Measurements from ENCODE around the gene TINCR. TPM values are rescaled to one million over a fixed set of nuclear protein-coding genes. Genes with fewer than 3 reads are reported as not detected.

Gene TINCR
- total and polyA plus RNA-seq, 9 donors: 0.11 to 3.4 (median 0.35) TPM

- no peaks in the 10 kb centered on the region for H3K4me1 ChIP-seq (ENCODE audit: insufficient read depth)
- no peak for TF ChIP-seq POLR2A (IDR thresholded peaks at IDR 0.05)
- TF ChIP-seq CTCF (IDR thresholded peaks at IDR 0.05): no peak
- TF ChIP-seq EP300 (IDR thresholded peaks at IDR 0.05): no peak
- DNase-seq: no peak
- no peaks in the 10 kb centered on the region for H3K36me3 ChIP-seq
- H3K4me3 ChIP-seq: no peak overlapping the region
- 66 to 72% (median 71%) methylated on average over 5 of the region's 5 CpGs for WGBS, 3 donors
- H3K27ac ChIP-seq: no peak overlapping the region
- intact Hi-C loops (cut with DNase I): no loop called here
- no peaks in the 10 kb centered on the region for H3K9me3 ChIP-seq
- no peaks in the 10 kb centered on the region for H3K27me3 ChIP-seq
Observed at GRCh38 chr19:5603626-5604025, 35.9 kb upstream of the TINCR start.

- Histone ChIP-seq H3K36me3 (no peaks in the 10 kb centered on the region), H3K27ac (no peak overlapping the region), H3K4me3 (no peak overlapping the region), H3K27me3 (no peaks in the 10 kb centered on the region), H3K4me1 (ENCODE audit: insufficient read depth) (no peaks in the 10 kb centered on the region), H3K9me3 (no peaks in the 10 kb centered on the region)
- no peak for DNase-seq
- 79 to 82% (median 79%) methylated on average over 8 of the region's 8 CpGs for WGBS, 3 donors
- no peak for TF ChIP-seq CTCF (IDR thresholded peaks at IDR 0.05)
- TF ChIP-seq POLR2A (IDR thresholded peaks at IDR 0.05): no peak
- intact Hi-C loops (cut with DNase I): no loop called here
Observed at GRCh38 chr19:5600797-5601196, 33.0 kb upstream of the TINCR start.

- H3K4me3 ChIP-seq: no peak overlapping the region
- intact Hi-C loops (cut with DNase I): no loop called here
- no peaks in the 10 kb centered on the region for H3K4me1 ChIP-seq (ENCODE audit: insufficient read depth)
- H3K27ac ChIP-seq: no peak overlapping the region
- no peaks in the 10 kb centered on the region for H3K9me3 ChIP-seq
- no peaks in the 10 kb centered on the region for H3K27me3 ChIP-seq
- no peaks in the 10 kb centered on the region for H3K36me3 ChIP-seq
- TF ChIP-seq CTCF (IDR thresholded peaks at IDR 0.05) (no peak), POLR2A (IDR thresholded peaks at IDR 0.05) (no peak)
- WGBS, 3 donors: 87 to 91% (median 89%) methylated on average over 9 of the region's 9 CpGs
- DNase-seq: no peak
Observed at GRCh38 chr19:5595745-5596144, 28.0 kb upstream of the TINCR start.

GRCh38 chr19:5595129-5595528 lies 27.4 kb upstream of the TINCR start:
- Histone ChIP-seq H3K27me3 (no peaks in the 10 kb centered on the region), H3K4me1 (ENCODE audit: insufficient read depth) (no peaks in the 10 kb centered on the region), H3K4me3 (no peak overlapping the region), H3K9me3 (no peaks in the 10 kb centered on the region), H3K27ac (no peak overlapping the region), H3K36me3 (no peaks in the 10 kb centered on the region)
- intact Hi-C loops (cut with DNase I): no loop called here
- 91 to 94% (median 92%) methylated on average over 18 of the region's 18 CpGs for WGBS, 3 donors
- no peak for TF ChIP-seq POLR2A (IDR thresholded peaks at IDR 0.05)
- TF ChIP-seq CTCF (IDR thresholded peaks at IDR 0.05): no peak
- no peak for TF ChIP-seq EP300 (IDR thresholded peaks at IDR 0.05)
- DNase-seq: no peak

- no peak overlapping the region for H3K4me3 ChIP-seq
- no peaks in the 10 kb centered on the region for H3K4me1 ChIP-seq (ENCODE audit: insufficient read depth)
- no peak overlapping the region for H3K27ac ChIP-seq
- WGBS, 3 donors: 82 to 83% (median 83%) methylated on average over 7 of the region's 7 CpGs
- intact Hi-C loops (cut with DNase I): no loop called here
- DNase-seq: no peak
- TF ChIP-seq POLR2A (IDR thresholded peaks at IDR 0.05): no peak
- no peak for TF ChIP-seq EP300 (IDR thresholded peaks at IDR 0.05)
- no peak for TF ChIP-seq CTCF (IDR thresholded peaks at IDR 0.05)
- no peaks in the 10 kb centered on the region for H3K36me3 ChIP-seq
- no peaks in the 10 kb centered on the region for H3K9me3 ChIP-seq
- no peaks in the 10 kb centered on the region for H3K27me3 ChIP-seq
Observed at GRCh38 chr19:5594521-5594950, 26.8 kb upstream of the TINCR start.

Data from ovary (tissue), 9 donors.